Measurements from ENCODE around the gene FAM114A2.

FAM114A2 gene

DNA sequence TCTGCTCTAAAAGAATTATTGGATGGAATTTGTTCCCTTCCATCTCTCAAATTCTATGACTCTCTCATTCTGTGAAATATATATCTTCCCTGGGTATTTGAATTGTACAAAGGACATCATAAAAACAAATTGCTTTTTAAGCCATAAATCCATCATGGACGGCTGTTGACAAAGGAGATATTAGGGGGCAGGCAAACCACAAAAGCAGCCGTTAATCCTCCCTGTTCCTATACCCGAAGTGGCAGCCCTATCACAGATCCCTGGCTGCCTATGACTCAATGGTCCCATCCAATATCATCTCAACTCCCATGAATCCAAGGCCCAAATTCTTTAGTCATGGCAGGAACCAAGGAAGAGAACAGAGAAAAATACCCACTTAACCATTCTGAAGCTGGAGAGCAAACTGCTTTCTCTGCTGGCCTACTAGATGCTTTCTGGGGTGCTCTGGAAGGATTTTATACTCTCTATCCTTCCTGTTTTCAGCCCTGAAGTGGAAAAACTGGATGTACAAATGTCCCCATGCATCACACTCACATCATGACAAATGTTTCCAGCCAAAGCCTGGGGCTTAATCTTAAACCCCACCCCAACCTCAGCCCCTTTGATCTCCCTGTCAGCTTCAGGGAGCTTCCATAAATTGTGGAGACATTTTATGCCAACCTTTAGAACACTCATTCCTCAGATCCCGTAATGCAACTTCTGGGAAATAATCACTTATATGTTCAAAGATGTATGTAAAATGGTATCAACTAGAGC is 59.5 kb downstream of the FAM114A2 start (continued):
- TF ChIP-seq, protein P1, sequence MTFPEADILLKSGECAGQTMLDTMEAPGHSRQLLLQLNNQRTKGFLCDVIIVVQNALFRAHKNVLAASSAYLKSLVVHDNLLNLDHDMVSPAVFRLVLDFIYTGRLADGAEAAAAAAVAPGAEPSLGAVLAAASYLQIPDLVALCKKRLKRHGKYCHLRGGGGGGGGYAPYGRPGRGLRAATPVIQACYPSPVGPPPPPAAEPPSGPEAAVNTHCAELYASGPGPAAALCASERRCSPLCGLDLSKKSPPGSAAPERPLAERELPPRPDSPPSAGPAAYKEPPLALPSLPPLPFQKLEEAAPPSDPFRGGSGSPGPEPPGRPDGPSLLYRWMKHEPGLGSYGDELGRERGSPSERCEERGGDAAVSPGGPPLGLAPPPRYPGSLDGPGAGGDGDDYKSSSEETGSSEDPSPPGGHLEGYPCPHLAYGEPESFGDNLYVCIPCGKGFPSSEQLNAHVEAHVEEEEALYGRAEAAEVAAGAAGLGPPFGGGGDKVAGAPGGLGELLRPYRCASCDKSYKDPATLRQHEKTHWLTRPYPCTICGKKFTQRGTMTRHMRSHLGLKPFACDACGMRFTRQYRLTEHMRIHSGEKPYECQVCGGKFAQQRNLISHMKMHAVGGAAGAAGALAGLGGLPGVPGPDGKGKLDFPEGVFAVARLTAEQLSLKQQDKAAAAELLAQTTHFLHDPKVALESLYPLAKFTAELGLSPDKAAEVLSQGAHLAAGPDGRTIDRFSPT (tag by site-specific recombination; IDR thresholded peaks at IDR 0.05), result no peak
- TF ChIP-seq ZNF169 (tag by site-specific recombination; IDR thresholded peaks at IDR 0.05) (no peak), ZNF48 (tag by site-specific recombination; IDR thresholded peaks at IDR 0.05) (no peak)
- TF ChIP-seq, protein P2, sequence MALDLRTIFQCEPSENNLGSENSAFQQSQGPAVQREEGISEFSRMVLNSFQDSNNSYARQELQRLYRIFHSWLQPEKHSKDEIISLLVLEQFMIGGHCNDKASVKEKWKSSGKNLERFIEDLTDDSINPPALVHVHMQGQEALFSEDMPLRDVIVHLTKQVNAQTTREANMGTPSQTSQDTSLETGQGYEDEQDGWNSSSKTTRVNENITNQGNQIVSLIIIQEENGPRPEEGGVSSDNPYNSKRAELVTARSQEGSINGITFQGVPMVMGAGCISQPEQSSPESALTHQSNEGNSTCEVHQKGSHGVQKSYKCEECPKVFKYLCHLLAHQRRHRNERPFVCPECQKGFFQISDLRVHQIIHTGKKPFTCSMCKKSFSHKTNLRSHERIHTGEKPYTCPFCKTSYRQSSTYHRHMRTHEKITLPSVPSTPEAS (tag by site-specific recombination; IDR thresholded peaks at IDR 0.05), result no peak

DNA sequence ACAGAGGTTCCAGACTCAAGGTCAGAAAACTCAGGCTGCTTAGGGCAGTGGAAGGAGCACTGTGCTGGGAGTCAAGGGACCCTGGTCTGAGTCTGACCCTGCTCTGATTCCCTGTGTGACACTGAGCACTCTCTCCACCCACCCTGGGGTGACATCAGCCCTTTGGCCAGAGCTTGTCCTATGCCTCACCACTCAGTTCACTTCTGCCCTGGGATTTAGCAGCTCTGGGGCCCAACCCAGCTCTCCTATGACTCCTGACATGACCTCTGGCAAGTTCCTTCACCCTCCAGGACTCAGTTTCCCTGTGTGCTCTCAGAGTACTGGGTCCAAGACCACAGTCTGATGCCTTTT is 63.9 kb downstream of the FAM114A2 start:
- Histone ChIP-seq H3K9me3 (ENCODE audit: control insufficient read depth, insufficient read depth, low read depth, low read length) (no peaks in the 10 kb centered on the region), H3K4me3 (ENCODE audit: low read depth, low read length) (no peak overlapping the region), H3K27ac (ENCODE audit: extremely low read depth, low read depth, low read length) (no peak overlapping the region), H3K36me3 (ENCODE audit: control insufficient read depth in 2 of 2, insufficient read depth in 1 of 2, low read length in 2 of 2) (no peaks in the 10 kb centered on the region), H3K4me1 (ENCODE audit: control insufficient read depth, insufficient read depth, low read length) (no peaks in the 10 kb centered on the region)
- ChIA-PET CTCF (interaction anchor here (0.6 to 3.8 kb wide), 29 partner anchors 10 to 1448 kb away, joined by 3 to 36 read pairs (median 4); no protein-coding TSS in a partner anchor), POLR2A (interaction anchor here (0.5 kb wide), 1 partner anchor 566 kb away, joined by 4 read pairs; no protein-coding TSS in a partner anchor)
- no peak for TF ChIP-seq ZNF416 (tag by site-specific recombination; IDR thresholded peaks at IDR 0.05)
- no peak for TF ChIP-seq ZNF140 (tag by site-specific recombination; IDR thresholded peaks at IDR 0.05)
- TF ChIP-seq ZIC2 (tag by site-specific recombination; IDR thresholded peaks at IDR 0.05), result no peak
- no peak for TF ChIP-seq ZNF2 (tag by site-specific recombination; IDR thresholded peaks at IDR 0.05)
- no peak for TF ChIP-seq ZNF169 (tag by site-specific recombination; IDR thresholded peaks at IDR 0.05)
- TF ChIP-seq MZF1 (tag by site-specific recombination; IDR thresholded peaks at IDR 0.05; ENCODE audit: borderline replicate concordance), result no peak
- no peak for TF ChIP-seq GFI1B (tag by site-specific recombination; IDR thresholded peaks at IDR 0.05)
- TF ChIP-seq, protein P3, sequence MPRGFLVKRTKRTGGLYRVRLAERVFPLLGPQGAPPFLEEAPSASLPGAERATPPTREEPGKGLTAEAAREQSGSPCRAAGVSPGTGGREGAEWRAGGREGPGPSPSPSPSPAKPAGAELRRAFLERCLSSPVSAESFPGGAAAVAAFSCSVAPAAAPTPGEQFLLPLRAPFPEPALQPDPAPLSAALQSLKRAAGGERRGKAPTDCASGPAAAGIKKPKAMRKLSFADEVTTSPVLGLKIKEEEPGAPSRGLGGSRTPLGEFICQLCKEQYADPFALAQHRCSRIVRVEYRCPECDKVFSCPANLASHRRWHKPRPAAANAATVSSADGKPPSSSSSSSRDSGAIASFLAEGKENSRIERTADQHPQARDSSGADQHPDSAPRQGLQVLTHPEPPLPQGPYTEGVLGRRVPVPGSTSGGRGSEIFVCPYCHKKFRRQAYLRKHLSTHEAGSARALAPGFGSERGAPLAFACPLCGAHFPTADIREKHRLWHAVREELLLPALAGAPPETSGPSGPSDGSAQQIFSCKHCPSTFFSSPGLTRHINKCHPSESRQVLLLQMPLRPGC (tag by site-specific recombination; IDR thresholded peaks at IDR 0.05), result no peak
- no peak for TF ChIP-seq ZNF596 (tag by site-specific recombination; IDR thresholded peaks at IDR 0.05)
- TF ChIP-seq ZNF214 (tag by site-specific recombination; IDR thresholded peaks at IDR 0.05; ENCODE audit: borderline replicate concordance), result no peak
- TF ChIP-seq, protein P4, sequence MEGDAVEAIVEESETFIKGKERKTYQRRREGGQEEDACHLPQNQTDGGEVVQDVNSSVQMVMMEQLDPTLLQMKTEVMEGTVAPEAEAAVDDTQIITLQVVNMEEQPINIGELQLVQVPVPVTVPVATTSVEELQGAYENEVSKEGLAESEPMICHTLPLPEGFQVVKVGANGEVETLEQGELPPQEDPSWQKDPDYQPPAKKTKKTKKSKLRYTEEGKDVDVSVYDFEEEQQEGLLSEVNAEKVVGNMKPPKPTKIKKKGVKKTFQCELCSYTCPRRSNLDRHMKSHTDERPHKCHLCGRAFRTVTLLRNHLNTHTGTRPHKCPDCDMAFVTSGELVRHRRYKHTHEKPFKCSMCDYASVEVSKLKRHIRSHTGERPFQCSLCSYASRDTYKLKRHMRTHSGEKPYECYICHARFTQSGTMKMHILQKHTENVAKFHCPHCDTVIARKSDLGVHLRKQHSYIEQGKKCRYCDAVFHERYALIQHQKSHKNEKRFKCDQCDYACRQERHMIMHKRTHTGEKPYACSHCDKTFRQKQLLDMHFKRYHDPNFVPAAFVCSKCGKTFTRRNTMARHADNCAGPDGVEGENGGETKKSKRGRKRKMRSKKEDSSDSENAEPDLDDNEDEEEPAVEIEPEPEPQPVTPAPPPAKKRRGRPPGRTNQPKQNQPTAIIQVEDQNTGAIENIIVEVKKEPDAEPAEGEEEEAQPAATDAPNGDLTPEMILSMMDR (tag by site-specific recombination; IDR thresholded peaks at IDR 0.05), result no peak
- no peak for TF ChIP-seq ZNF221 (tag by site-specific recombination; IDR thresholded peaks at IDR 0.05; ENCODE audit: borderline replicate concordance)
- no peak for TF ChIP-seq ZNF555 (tag by site-specific recombination; conservative IDR thresholded peaks at IDR 0.05)
- TF ChIP-seq GLIS2 (tag by site-specific recombination; IDR thresholded peaks at IDR 0.05), result no peak
- no peak for TF ChIP-seq ZNF521 (tag by site-specific recombination; IDR thresholded peaks at IDR 0.05)
- TF ChIP-seq, protein P5, sequence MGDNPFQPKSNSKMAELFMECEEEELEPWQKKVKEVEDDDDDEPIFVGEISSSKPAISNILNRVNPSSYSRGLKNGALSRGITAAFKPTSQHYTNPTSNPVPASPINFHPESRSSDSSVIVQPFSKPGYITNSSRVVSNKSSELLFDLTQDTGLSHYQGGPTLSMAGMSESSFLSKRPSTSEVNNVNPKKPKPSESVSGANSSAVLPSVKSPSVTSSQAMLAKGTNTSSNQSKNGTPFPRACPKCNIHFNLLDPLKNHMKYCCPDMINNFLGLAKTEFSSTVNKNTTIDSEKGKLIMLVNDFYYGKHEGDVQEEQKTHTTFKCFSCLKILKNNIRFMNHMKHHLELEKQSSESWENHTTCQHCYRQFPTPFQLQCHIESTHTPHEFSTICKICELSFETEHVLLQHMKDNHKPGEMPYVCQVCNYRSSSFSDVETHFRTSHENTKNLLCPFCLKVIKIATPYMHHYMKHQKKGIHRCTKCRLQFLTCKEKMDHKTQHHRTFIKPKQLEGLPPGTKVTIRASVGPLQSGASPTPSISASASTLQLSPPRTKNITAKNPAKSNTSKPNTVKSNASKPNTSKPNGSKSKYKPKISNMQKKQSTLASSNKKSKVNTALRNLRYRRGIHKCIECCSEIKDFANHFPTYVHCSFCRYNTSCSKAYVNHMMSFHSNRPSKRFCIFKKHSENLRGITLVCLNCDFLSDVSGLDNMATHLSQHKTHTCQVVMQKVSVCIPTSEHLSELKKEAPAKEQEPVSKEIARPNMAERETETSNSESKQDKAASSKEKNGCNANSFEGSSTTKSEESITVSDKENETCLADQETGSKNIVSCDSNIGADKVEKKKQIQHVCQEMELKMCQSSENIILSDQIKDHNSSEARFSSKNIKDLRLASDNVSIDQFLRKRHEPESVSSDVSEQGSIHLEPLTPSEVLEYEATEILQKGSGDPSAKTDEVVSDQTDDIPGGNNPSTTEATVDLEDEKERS (tag by site-specific recombination; IDR thresholded peaks at IDR 0.05), result no peak
- no peak for TF ChIP-seq ZNF510 (tag by site-specific recombination; IDR thresholded peaks at IDR 0.05; ENCODE audit: insufficient replicate concordance)
- TF ChIP-seq ZNF791 (tag by site-specific recombination; IDR thresholded peaks at IDR 0.05), result no peak
- TF ChIP-seq, protein P6, sequence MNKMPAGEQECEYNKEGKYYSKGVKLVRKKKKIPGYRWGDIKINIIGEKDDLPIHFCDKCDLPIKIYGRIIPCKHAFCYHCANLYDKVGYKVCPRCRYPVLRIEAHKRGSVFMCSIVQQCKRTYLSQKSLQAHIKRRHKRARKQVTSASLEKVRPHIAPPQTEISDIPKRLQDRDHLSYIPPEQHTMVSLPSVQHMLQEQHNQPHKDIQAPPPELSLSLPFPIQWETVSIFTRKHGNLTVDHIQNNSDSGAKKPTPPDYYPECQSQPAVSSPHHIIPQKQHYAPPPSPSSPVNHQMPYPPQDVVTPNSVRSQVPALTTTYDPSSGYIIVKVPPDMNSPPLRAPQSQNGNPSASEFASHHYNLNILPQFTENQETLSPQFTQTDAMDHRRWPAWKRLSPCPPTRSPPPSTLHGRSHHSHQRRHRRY (tag by site-specific recombination; IDR thresholded peaks at IDR 0.05), result no peak
- no peak for TF ChIP-seq ZNF157 (tag by site-specific recombination; IDR thresholded peaks at IDR 0.05)
